GM10266 (cell line): Measurements from ENCODE around the gene COL28A1.

Experiments
- DNase-seq: peaks from one replicate; pipeline ENCODE4 v3.0.0; 2012; ENCODE audit errors: extremely low spot score
- TF ChIP-seq, protein P1 (sequence below): IDR thresholded peaks from 2 replicates; pipeline ENCODE4 v1.5.1; 2012; ENCODE audit warnings: mild to moderate bottlenecking, low read depth; ENCODE audit not compliant: control insufficient read depth, insufficient read depth; ENCODE audit errors: missing control alignments

Gene COL28A1

GRCh38 chr7:7315851-7316250 lies 219.8 kb downstream of the COL28A1 start:
- DNase-seq: no peak
- TF ChIP-seq, protein P1, sequence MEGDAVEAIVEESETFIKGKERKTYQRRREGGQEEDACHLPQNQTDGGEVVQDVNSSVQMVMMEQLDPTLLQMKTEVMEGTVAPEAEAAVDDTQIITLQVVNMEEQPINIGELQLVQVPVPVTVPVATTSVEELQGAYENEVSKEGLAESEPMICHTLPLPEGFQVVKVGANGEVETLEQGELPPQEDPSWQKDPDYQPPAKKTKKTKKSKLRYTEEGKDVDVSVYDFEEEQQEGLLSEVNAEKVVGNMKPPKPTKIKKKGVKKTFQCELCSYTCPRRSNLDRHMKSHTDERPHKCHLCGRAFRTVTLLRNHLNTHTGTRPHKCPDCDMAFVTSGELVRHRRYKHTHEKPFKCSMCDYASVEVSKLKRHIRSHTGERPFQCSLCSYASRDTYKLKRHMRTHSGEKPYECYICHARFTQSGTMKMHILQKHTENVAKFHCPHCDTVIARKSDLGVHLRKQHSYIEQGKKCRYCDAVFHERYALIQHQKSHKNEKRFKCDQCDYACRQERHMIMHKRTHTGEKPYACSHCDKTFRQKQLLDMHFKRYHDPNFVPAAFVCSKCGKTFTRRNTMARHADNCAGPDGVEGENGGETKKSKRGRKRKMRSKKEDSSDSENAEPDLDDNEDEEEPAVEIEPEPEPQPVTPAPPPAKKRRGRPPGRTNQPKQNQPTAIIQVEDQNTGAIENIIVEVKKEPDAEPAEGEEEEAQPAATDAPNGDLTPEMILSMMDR: no peak

- no peak for DNase-seq
- TF ChIP-seq, protein P1: no peak
These were observed 223.3 kb downstream of the COL28A1 start for GRCh38 chr7:7312323-7312722.

DNA sequence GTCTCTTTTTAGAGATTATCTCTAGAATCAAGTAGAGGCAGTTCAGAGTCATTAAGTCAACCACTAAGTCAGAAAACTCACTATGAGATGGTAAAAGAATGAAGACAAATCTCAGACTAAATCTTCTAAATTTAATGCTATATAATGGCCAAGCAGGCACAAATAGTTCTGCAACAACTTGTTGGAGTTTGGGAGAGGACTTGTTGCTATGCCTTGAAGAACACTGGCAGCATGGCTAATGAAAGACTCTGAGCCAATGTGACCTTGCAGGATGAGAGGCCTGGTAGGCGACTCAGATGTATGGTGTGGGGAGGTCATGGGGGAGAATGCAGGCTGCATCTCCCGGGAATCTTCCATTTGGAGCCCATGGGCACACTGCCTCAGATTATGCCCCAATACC lies 224.7 kb downstream of the COL28A1 start:
- DNase-seq: no peak
- TF ChIP-seq, protein P1: no peak

GRCh38 chr7:7309203-7309602 lies 226.5 kb downstream of the COL28A1 start:
- TF ChIP-seq, protein P1: no peak
- DNase-seq: no peak
